ENCODE results near the gene CADM4. TPM values are rescaled to one million over a fixed set of nuclear protein-coding genes. Genes with fewer than 3 reads are reported as not detected.

CADM4 gene
- total RNA-seq, 1 donor from 2014 or later = 3.5 TPM

- intact Hi-C loops (cut with DNase I) = no loop called here
- Histone ChIP-seq H3K27me3 (no peaks in the 10 kb centered on the region), H3K9me3 (no peaks in the 10 kb centered on the region), H3K4me3 (no peak overlapping the region), H3K27ac (no peak overlapping the region), H3K4me1 (peaks cover 6% of the 10 kb centered on the region in 2 donors), H3K36me3 (peaks cover 0 to 2% of the 10 kb centered on the region in 2 donors)
- DNase-seq (ENCODE audit: low spot score in 2 of 2) = no peak
- TF ChIP-seq CTCF (IDR thresholded peaks at IDR 0.05) = no peak
Observed at GRCh38 chr19:43584484-43584883, 55.2 kb downstream of the CADM4 start.

GRCh38 chr19:43582495-43582894 is 57.2 kb downstream of the CADM4 start:
- intact Hi-C loops (cut with DNase I) = no loop called here
- DNase-seq (ENCODE audit: low spot score in 2 of 2) = no peak
- Histone ChIP-seq H3K9me3 (no peaks in the 10 kb centered on the region), H3K4me1 (peaks cover 6% of the 10 kb centered on the region in 2 donors), H3K27me3 (no peaks in the 10 kb centered on the region), H3K4me3 (no peak overlapping the region), H3K27ac (no peak overlapping the region), H3K36me3 (no peaks in the 10 kb centered on the region)
- TF ChIP-seq CTCF (IDR thresholded peaks at IDR 0.05) = no peak

GRCh38 chr19:43581467-43581866 is 58.2 kb downstream of the CADM4 start:
- H3K9me3 ChIP-seq = no peaks in the 10 kb centered on the region
- no peaks in the 10 kb centered on the region for H3K36me3 ChIP-seq
- peaks cover 6% of the 10 kb centered on the region in 2 donors for H3K4me1 ChIP-seq
- peak overlapping the region; percentile 16 to 57 for H3K27ac ChIP-seq
- no peaks in the 10 kb centered on the region for H3K27me3 ChIP-seq
- H3K4me3 ChIP-seq = peak overlapping the region in 1 of 2 donors; percentile 61
- TF ChIP-seq CTCF (IDR thresholded peaks at IDR 0.05) = no peak
- no peak for DNase-seq (ENCODE audit: low spot score in 2 of 2)
- intact Hi-C loops (cut with DNase I) = no loop called here

- Histone ChIP-seq H3K9me3 (no peaks in the 10 kb centered on the region), H3K4me3 (no peak overlapping the region), H3K4me1 (peaks cover 14 to 16% of the 10 kb centered on the region in 2 donors), H3K36me3 (no peaks in the 10 kb centered on the region), H3K27ac (no peak overlapping the region), H3K27me3 (no peaks in the 10 kb centered on the region)
- no peak for TF ChIP-seq CTCF (IDR thresholded peaks at IDR 0.05)
- intact Hi-C loops (cut with DNase I) = no loop called here
- no peak for DNase-seq (ENCODE audit: low spot score in 2 of 2)
Observed at GRCh38 chr19:43578787-43579186, 60.9 kb downstream of the CADM4 start.

GRCh38 chr19:43575955-43576878 is 63.4 kb downstream of the CADM4 start:
- peak overlapping the region; percentile 76 to 87 for H3K4me3 ChIP-seq
- intact Hi-C loops (cut with DNase I) = loop anchor here (1.0 to 2.0 kb wide), 4 partner anchors 20 to 92 kb away; partner anchors contain the start of genes IRGQ and ZNF576
- H3K36me3 ChIP-seq = no peaks in the 10 kb centered on the region
- no peak for TF ChIP-seq CTCF (IDR thresholded peaks at IDR 0.05)
- peaks cover 10 to 12% of the 10 kb centered on the region in 2 donors for H3K4me1 ChIP-seq
- H3K27ac ChIP-seq = peak overlapping the region; percentile 67 to 86
- DNase-seq (ENCODE audit: low spot score in 2 of 2) = no peak
- no peaks in the 10 kb centered on the region for H3K9me3 ChIP-seq
- H3K27me3 ChIP-seq = no peaks in the 10 kb centered on the region

All from ascending aorta (tissue), 2 donors.